Measurements from ENCODE around the gene UGT1A8.

Gene UGT1A8

GRCh38 chr2:233815861-233816260 lies 198.4 kb downstream of the UGT1A8 start:
- no peak for TF ChIP-seq Cebpa-rat (IDR thresholded peaks at IDR 0.05)
- Histone ChIP-seq H3K4me2 (no peak overlapping the region), H3K4me1 (peaks cover 5 to 22% (median 20%) of the 10 kb centered on the region in 10 experiments; a peak in 19 of 20 replicates), H3K9me3 (replicated peaks in 1 of 11) (peaks cover 0 to 4% (median 0%) of the 10 kb centered on the region in 11 experiments; a peak in 1 of 22 replicates), H3K4me3 (no peak overlapping the region), H3K27me3 (no peaks in the 10 kb centered on the region), H3K36me3 (no peaks in the 10 kb centered on the region), H3K27ac (no peak overlapping the region), H3K9ac (no peak overlapping the region), H4K20me1 (no peaks in the 10 kb centered on the region; a peak in 1 of 22 replicates)

GRCh38 chr2:233816334-233816733 lies 198.9 kb downstream of the UGT1A8 start:
- H3K9me3 ChIP-seq (replicated peaks in 1 of 11), result no peaks in the 10 kb centered on the region; a peak in 1 of 22 replicates
- no peaks in the 10 kb centered on the region; a peak in 1 of 22 replicates for H4K20me1 ChIP-seq
- H3K27me3 ChIP-seq, result no peaks in the 10 kb centered on the region
- peak overlapping the region in 1 of 11 experiments; percentile 4; a peak in 1 of 22 replicates for H3K9ac ChIP-seq
- H3K4me2 ChIP-seq, result peak overlapping the region in 10 of 11 experiments; percentile 27 to 77 (median 66); a peak in 18 of 22 replicates
- peaks cover 5 to 22% (median 20%) of the 10 kb centered on the region in 10 experiments; a peak in 19 of 20 replicates for H3K4me1 ChIP-seq
- H3K36me3 ChIP-seq, result no peaks in the 10 kb centered on the region
- no peak overlapping the region for H3K4me3 ChIP-seq
- TF ChIP-seq Cebpa-rat (IDR thresholded peaks at IDR 0.05), result no peak
- no peak overlapping the region for H3K27ac ChIP-seq

GRCh38 chr2:233816771-233817170 lies 199.3 kb downstream of the UGT1A8 start:
- Histone ChIP-seq H4K20me1 (no peaks in the 10 kb centered on the region; a peak in 1 of 22 replicates), H3K4me1 (peaks cover 5 to 25% (median 20%) of the 10 kb centered on the region in 10 experiments; a peak in 19 of 20 replicates), H3K36me3 (no peaks in the 10 kb centered on the region), H3K9me3 (replicated peaks in 1 of 11) (no peaks in the 10 kb centered on the region), H3K27ac (no peak overlapping the region), H3K9ac (peak overlapping the region in 1 of 11 experiments; percentile 4; a peak in 1 of 22 replicates), H3K4me3 (no peak overlapping the region), H3K27me3 (no peaks in the 10 kb centered on the region), H3K4me2 (peak overlapping the region in 10 of 11 experiments; percentile 27 to 77 (median 66); a peak in 19 of 22 replicates)
- no peak for TF ChIP-seq Cebpa-rat (IDR thresholded peaks at IDR 0.05)

GRCh38 chr2:233817361-233817911 lies 200.0 kb downstream of the UGT1A8 start:
- peaks cover 6 to 31% (median 21%) of the 10 kb centered on the region in 10 experiments; a peak in 19 of 20 replicates for H3K4me1 ChIP-seq
- no peaks in the 10 kb centered on the region; a peak in 1 of 22 replicates for H4K20me1 ChIP-seq
- H3K9ac ChIP-seq, result peak overlapping the region in 3 of 11 experiments; percentile 20 to 47 (median 28); a peak in 2 of 22 replicates
- H3K4me2 ChIP-seq, result peak overlapping the region; percentile 27 to 77 (median 64)
- no peak for TF ChIP-seq Cebpa-rat (IDR thresholded peaks at IDR 0.05)
- H3K9me3 ChIP-seq (replicated peaks in 1 of 11), result no peaks in the 10 kb centered on the region
- H3K27me3 ChIP-seq, result no peaks in the 10 kb centered on the region
- no peaks in the 10 kb centered on the region for H3K36me3 ChIP-seq
- peak overlapping the region in 1 of 11 experiments; percentile 45; a peak in 2 of 22 replicates for H3K27ac ChIP-seq
- no peak overlapping the region for H3K4me3 ChIP-seq

GRCh38 chr2:233817995-233818638 lies 200.7 kb downstream of the UGT1A8 start:
- Histone ChIP-seq H3K4me1 (peaks cover 13 to 38% (median 28%) of the 10 kb centered on the region in 10 experiments), H3K9me3 (replicated peaks in 1 of 11) (no peaks in the 10 kb centered on the region), H3K9ac (peak overlapping the region in 3 of 11 experiments; percentile 20 to 47 (median 28); a peak in 2 of 22 replicates), H3K4me3 (no peak overlapping the region), H4K20me1 (no peaks in the 10 kb centered on the region; a peak in 1 of 22 replicates), H3K27me3 (no peaks in the 10 kb centered on the region), H3K36me3 (no peaks in the 10 kb centered on the region), H3K27ac (peak overlapping the region in 1 of 11 experiments; percentile 45; a peak in 1 of 22 replicates), H3K4me2 (peak overlapping the region in 10 of 11 experiments; percentile 55 to 77 (median 66); a peak in 18 of 22 replicates)
- no peak for TF ChIP-seq Cebpa-rat (IDR thresholded peaks at IDR 0.05)

GRCh38 chr2:233818639-233819621 lies 201.5 kb downstream of the UGT1A8 start:
- Histone ChIP-seq H3K36me3 (no peaks in the 10 kb centered on the region), H3K27me3 (no peaks in the 10 kb centered on the region), H3K4me1 (peaks cover 19 to 46% (median 36%) of the 10 kb centered on the region in 10 experiments), H3K9ac (no peak overlapping the region), H3K9me3 (replicated peaks in 1 of 11) (no peaks in the 10 kb centered on the region), H4K20me1 (no peaks in the 10 kb centered on the region; a peak in 1 of 22 replicates), H3K27ac (no peak overlapping the region), H3K4me2 (no peak overlapping the region; a peak in 1 of 22 replicates), H3K4me3 (no peak overlapping the region)
- no peak for TF ChIP-seq Cebpa-rat (IDR thresholded peaks at IDR 0.05)

GRCh38 chr2:233819884-233820773 lies 202.7 kb downstream of the UGT1A8 start:
- Histone ChIP-seq H4K20me1 (no peaks in the 10 kb centered on the region; a peak in 1 of 22 replicates), H3K4me3 (no peak overlapping the region), H3K27me3 (no peaks in the 10 kb centered on the region), H3K9ac (no peak overlapping the region), H3K4me2 (no peak overlapping the region), H3K9me3 (replicated peaks in 1 of 11) (no peaks in the 10 kb centered on the region), H3K36me3 (no peaks in the 10 kb centered on the region), H3K27ac (no peak overlapping the region), H3K4me1 (peaks cover 19 to 51% (median 41%) of the 10 kb centered on the region in 10 experiments)
- no peak for TF ChIP-seq Cebpa-rat (IDR thresholded peaks at IDR 0.05)

- H3K36me3 ChIP-seq, result no peaks in the 10 kb centered on the region
- H3K9me3 ChIP-seq (replicated peaks in 1 of 11), result no peaks in the 10 kb centered on the region
- H3K27me3 ChIP-seq, result no peaks in the 10 kb centered on the region
- H3K27ac ChIP-seq, result no peak overlapping the region
- H3K4me2 ChIP-seq, result no peak overlapping the region
- H3K4me1 ChIP-seq, result peaks cover 19 to 51% (median 41%) of the 10 kb centered on the region in 10 experiments
- no peaks in the 10 kb centered on the region; a peak in 1 of 22 replicates for H4K20me1 ChIP-seq
- no peak for TF ChIP-seq Cebpa-rat (IDR thresholded peaks at IDR 0.05)
- H3K4me3 ChIP-seq, result no peak overlapping the region
- H3K9ac ChIP-seq, result no peak overlapping the region
Measured at GRCh38 chr2:233820774-233821105, 203.3 kb downstream of the UGT1A8 start.
